Gastroesophageal sphincter (tissue), 4 donors: ENCODE measurements around the gene SNTG2. TPM values are rescaled to one million over a fixed set of nuclear protein-coding genes. Genes with fewer than 3 reads are reported as not detected.
"Not testable (repeated sequence)": the region's sequence is repeated elsewhere in the genome, so short reads cannot be mapped to it uniquely, and the experiment has no call there.

ENCODE experiments used
- ATAC-seq: fragments of 150-250 bp; one replicate; pipeline ENCODE4 v1.9.1; 2016; ENCODE audit warnings: mild to moderate bottlenecking, moderate library complexity
- H3K27ac ChIP-seq, 4 donors: fragments of 200-600 bp; sonication (generic) in 3 of 4; 1 replicate in 3 of 4; 2 replicates in 1 of 4; pipeline ENCODE4 v1.5.1; 2016 to 2019
- H3K27me3 ChIP-seq: fragments of 200-600 bp; sonication (generic); one replicate; pipeline ENCODE4 v1.5.1; 2019
- H3K36me3 ChIP-seq, 2 donors: fragments of 200-600 bp; sonication (generic); one replicate each; pipeline ENCODE4 v1.5.1; 2019; ENCODE audit warnings: control low read depth in 1 of 2
- H3K4me1 ChIP-seq, 3 donors: fragments of 200-600 bp; sonication (generic); 1 replicate in 2 of 3; 2 replicates in 1 of 3; pipeline ENCODE4 v1.5.1; 2016 to 2019; ENCODE audit warnings: control low read depth in 2 of 3
- H3K4me3 ChIP-seq, 2 donors: fragments of 200-600 bp; sonication (generic); one replicate each; pipeline ENCODE4 v1.5.1; 2019; ENCODE audit warnings: mild to moderate bottlenecking in 1 of 2, moderate library complexity in 1 of 2
- H3K9me3 ChIP-seq, 3 donors: fragments of 200-600 bp; sonication (generic); one replicate each; pipeline ENCODE4 v1.5.1; 2017 to 2019; ENCODE audit warnings: control low read depth in 2 of 3
- EP300 ChIP-seq: sonication (generic); formaldehyde crosslinking; IDR thresholded peaks from one replicate; pipeline ENCODE4 v1.6.1; 2017; ENCODE audit warnings: antibody characterized with exemption, mild to moderate bottlenecking
- POLR2A ChIP-seq, 2 donors: fragments of 450-650 bp; IDR thresholded peaks; one replicate each; pipeline ENCODE4 v1.6.1; 2017; ENCODE audit warnings: antibody characterized with exemption in 2 of 2, mild to moderate bottlenecking in 2 of 2, moderate library complexity in 1 of 2
- POLR2AphosphoS5 ChIP-seq: sonication (generic); formaldehyde crosslinking; IDR thresholded peaks from one replicate; pipeline ENCODE4 v1.6.1; 2017; ENCODE audit warnings: antibody characterized with exemption
- WGBS, 2 donors: methylation state at CpG; one replicate each; pipeline ENCODE4 v1.1.5; 2018; ENCODE audit warnings: low coverage in 1 of 2; 5-methylcytosine and 5-hydroxymethylcytosine counted together
- total RNA-seq, 4 donors: library from RNA; depleted of rRNA; stranded (reverse); fragments of >200 nt; gene quantifications; one replicate each; pipeline ENCODE4 v1.1.0, GENCODE V29; 2016
- TF ChIP-seq, protein P1 (sequence below), 4 experiments: fragments of 200-600 bp in 2 of 4; fragments of 450-650 bp in 2 of 4; sonication (generic) in 1 of 4; IDR thresholded peaks; one replicate each; pipeline ENCODE4 v1.5.1; 2017 to 2019; ENCODE audit warnings: antibody characterized with exemption in 4 of 4, mild to moderate bottlenecking in 2 of 4, moderate library complexity in 2 of 4

Gene SNTG2
- total RNA-seq, 4 donors from 2014 or later: 1.5 to 7.9 (median 4.3) TPM

GRCh38 chr2:1227274-1227900, 276.7 kb downstream of the SNTG2 start:
- no peak overlapping the region for H3K4me3 ChIP-seq
- no peak overlapping the region for H3K27ac ChIP-seq
- TF ChIP-seq EP300: no peak
- TF ChIP-seq POLR2AphosphoS5: no peak
- no peak for TF ChIP-seq POLR2A (IDR thresholded peaks at IDR 0.05)
- TF ChIP-seq, protein P1, sequence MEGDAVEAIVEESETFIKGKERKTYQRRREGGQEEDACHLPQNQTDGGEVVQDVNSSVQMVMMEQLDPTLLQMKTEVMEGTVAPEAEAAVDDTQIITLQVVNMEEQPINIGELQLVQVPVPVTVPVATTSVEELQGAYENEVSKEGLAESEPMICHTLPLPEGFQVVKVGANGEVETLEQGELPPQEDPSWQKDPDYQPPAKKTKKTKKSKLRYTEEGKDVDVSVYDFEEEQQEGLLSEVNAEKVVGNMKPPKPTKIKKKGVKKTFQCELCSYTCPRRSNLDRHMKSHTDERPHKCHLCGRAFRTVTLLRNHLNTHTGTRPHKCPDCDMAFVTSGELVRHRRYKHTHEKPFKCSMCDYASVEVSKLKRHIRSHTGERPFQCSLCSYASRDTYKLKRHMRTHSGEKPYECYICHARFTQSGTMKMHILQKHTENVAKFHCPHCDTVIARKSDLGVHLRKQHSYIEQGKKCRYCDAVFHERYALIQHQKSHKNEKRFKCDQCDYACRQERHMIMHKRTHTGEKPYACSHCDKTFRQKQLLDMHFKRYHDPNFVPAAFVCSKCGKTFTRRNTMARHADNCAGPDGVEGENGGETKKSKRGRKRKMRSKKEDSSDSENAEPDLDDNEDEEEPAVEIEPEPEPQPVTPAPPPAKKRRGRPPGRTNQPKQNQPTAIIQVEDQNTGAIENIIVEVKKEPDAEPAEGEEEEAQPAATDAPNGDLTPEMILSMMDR (IDR thresholded peaks at IDR 0.05): no peak
- 80 to 82% methylated on average over 2 to 3 of the region's 19 CpGs for WGBS, 2 donors
- no peaks in the 10 kb centered on the region for H3K36me3 ChIP-seq
- peaks cover 0 to 9% (median 0%) of the 10 kb centered on the region in 3 donors for H3K9me3 ChIP-seq
- H3K27me3 ChIP-seq: no peaks in the 10 kb centered on the region
- H3K4me1 ChIP-seq: peaks cover 0 to 7% (median 0%) of the 10 kb centered on the region in 3 donors
- ATAC-seq: no peak

- 100% methylated on average over 6 of the region's 30 CpGs; no CpG with 5 or more reads in 1 of the 2 donors for WGBS, 2 donors
- not testable (repeated sequence) for H3K4me3 ChIP-seq, H3K36me3 ChIP-seq, ATAC-seq, H3K9me3 ChIP-seq, H3K27me3 ChIP-seq, H3K4me1 ChIP-seq, H3K27ac ChIP-seq
These were observed 278.9 kb downstream of the SNTG2 start for GRCh38 chr2:1229596-1229995.

- Histone ChIP-seq H3K4me1 (peaks cover 0 to 7% (median 0%) of the 10 kb centered on the region in 3 donors), H3K4me3 (no peak overlapping the region), H3K36me3 (no peaks in the 10 kb centered on the region), H3K27ac (no peak overlapping the region), H3K9me3 (peaks cover 0 to 9% (median 0%) of the 10 kb centered on the region in 3 donors), H3K27me3 (no peaks in the 10 kb centered on the region)
- no peak for TF ChIP-seq POLR2AphosphoS5
- TF ChIP-seq, protein P1 (IDR thresholded peaks at IDR 0.05): no peak
- WGBS, 2 donors: 85 to 91% methylated on average over 5 to 8 of the region's 19 CpGs
- ATAC-seq: no peak
These were observed 279.7 kb downstream of the SNTG2 start for GRCh38 chr2:1230155-1230893.

DNA sequence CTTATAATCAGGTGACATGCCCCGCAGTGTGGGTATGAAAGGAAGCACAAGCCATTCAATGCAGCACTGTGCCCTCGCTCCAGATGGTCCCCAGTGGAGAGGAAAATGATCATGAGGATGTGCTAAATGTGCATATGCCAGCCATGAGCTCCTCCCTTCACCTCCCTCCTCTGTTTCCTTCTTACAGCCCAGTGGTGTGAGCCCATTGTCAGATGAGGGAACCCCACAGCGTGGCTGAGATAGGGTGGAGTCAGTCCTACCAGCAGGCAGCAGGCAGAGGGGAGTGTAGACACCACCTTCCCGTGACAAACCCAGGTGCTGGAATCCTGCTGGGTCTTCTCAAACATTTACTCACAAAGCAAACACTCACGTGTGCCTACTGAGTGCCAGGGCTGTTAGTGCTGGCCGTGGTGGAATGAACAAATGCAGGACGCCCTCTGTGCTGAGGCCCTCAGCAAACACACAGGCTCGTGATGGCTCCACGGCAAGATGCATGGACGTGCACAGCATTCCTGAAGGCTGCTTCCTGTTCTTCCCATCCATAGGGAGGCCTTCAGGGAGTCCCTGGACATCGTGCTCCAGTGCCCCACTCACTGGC, 280.9 kb downstream of the SNTG2 start:
- no peak for ATAC-seq
- Histone ChIP-seq H3K27me3 (no peaks in the 10 kb centered on the region), H3K27ac (no peak overlapping the region), H3K9me3 (peaks cover 0 to 9% (median 0%) of the 10 kb centered on the region in 3 donors), H3K4me3 (no peak overlapping the region), H3K4me1 (peaks cover 0 to 7% (median 0%) of the 10 kb centered on the region in 3 donors), H3K36me3 (no peaks in the 10 kb centered on the region)
- no peak for TF ChIP-seq POLR2AphosphoS5
- no peak for TF ChIP-seq POLR2A (IDR thresholded peaks at IDR 0.05)
- TF ChIP-seq EP300: no peak
- 80 to 93% methylated on average over 1 to 2 of the region's 11 CpGs for WGBS, 2 donors

GRCh38 chr2:1233281-1233680, 282.6 kb downstream of the SNTG2 start:
- TF ChIP-seq POLR2A (IDR thresholded peaks at IDR 0.05) (no peak), POLR2AphosphoS5 (no peak), EP300 (no peak)
- TF ChIP-seq, protein P1 (IDR thresholded peaks at IDR 0.05): no peak
- Histone ChIP-seq H3K4me1 (peaks cover 0 to under 1% (median 0%) of the 10 kb centered on the region in 3 donors), H3K27me3 (peaks cover 6% of the 10 kb centered on the region), H3K9me3 (peaks cover 0 to 9% (median 0%) of the 10 kb centered on the region in 3 donors), H3K4me3 (no peak overlapping the region), H3K36me3 (no peaks in the 10 kb centered on the region), H3K27ac (no peak overlapping the region)
- whole genome bisulfite sequencing, 2 donors: 48 to 90% methylated on average over 7 to 12 of the region's 15 CpGs
- no peak for ATAC-seq
